Neural cell (in vitro differentiated cells): Measurements from ENCODE around the gene OR10G6. TPM values are rescaled to one million over a fixed set of nuclear protein-coding genes. Genes with fewer than 3 reads are reported as not detected.

ENCODE experiments used
- H2AFZ ChIP-seq: fragments of 200-600, 300-800 bp; sonication (generic), shearing (Covaris generic); 2 replicates; pipeline ENCODE4 v1.6.0; 2014; ENCODE audit warnings: low read depth, mild to moderate bottlenecking, antibody characterized with exemption, low read length, moderate library complexity
- H3F3A ChIP-seq: fragments of 200-600 bp; shearing (Covaris generic); 2 replicates; pipeline ENCODE4 v1.6.1; 2016; ENCODE audit warnings: mild to moderate bottlenecking, moderate library complexity, mixed read lengths, antibody characterized with exemption, low read length; ENCODE audit not compliant: insufficient read depth, poor library complexity, severe bottlenecking
- H3K27ac ChIP-seq: fragments of 200-600, 300-800 bp; sonication (generic), shearing (Covaris generic); 2 replicates; pipeline ENCODE4 v1.5.1; 2014; ENCODE audit warnings: mild to moderate bottlenecking, low read length, moderate library complexity
- H3K27me3 ChIP-seq: fragments of 300-800, 200-600 bp; sonication (generic), shearing (Covaris generic); 2 replicates; pipeline ENCODE4 v1.6.0; 2014; ENCODE audit warnings: mild to moderate bottlenecking, low read depth, low read length, moderate library complexity; ENCODE audit not compliant: insufficient read depth
- H3K36me3 ChIP-seq: fragments of 300-800, 200-600 bp; sonication (generic), shearing (Covaris generic); 2 replicates; pipeline ENCODE4 v1.5.1; 2014; ENCODE audit warnings: mild to moderate bottlenecking, antibody characterized with exemption, low read length, moderate library complexity; ENCODE audit not compliant: insufficient read depth
- H3K4me2 ChIP-seq: fragments of 300-800, 200-600 bp; sonication (generic), shearing (Covaris generic); 2 replicates; pipeline ENCODE4 v1.6.0; 2014; ENCODE audit warnings: mild to moderate bottlenecking, low read length
- H3K4me3 ChIP-seq: fragments of 300-800, 200-600 bp; sonication (generic), shearing (Covaris generic); 2 replicates; pipeline ENCODE4 v1.5.1; 2014; ENCODE audit warnings: mild to moderate bottlenecking, low read length, moderate library complexity
- H3K79me2 ChIP-seq: fragments of 200-600 bp; shearing (Covaris generic); replicated peaks from 2 replicates; pipeline ENCODE4 v1.6.0; 2014; ENCODE audit warnings: mild to moderate bottlenecking, low read length, moderate library complexity; ENCODE audit not compliant: insufficient read depth
- H3K9ac ChIP-seq: fragments of 300-800, 200-600 bp; sonication (generic), shearing (Covaris generic); 2 replicates; pipeline ENCODE4 v1.6.1; 2016; ENCODE audit warnings: mild to moderate bottlenecking, low read length, mixed read lengths
- H3K9me2 ChIP-seq: fragments of 200-600 bp; shearing (Covaris generic); 2 replicates; pipeline ENCODE4 v1.6.1; 2016; ENCODE audit warnings: mild to moderate bottlenecking, low read length, mixed read lengths; ENCODE audit not compliant: insufficient read depth
- H3K9me3 ChIP-seq: fragments of 200-600, 300-800 bp; sonication (generic), shearing (Covaris generic); 2 replicates; pipeline ENCODE4 v1.6.1; 2016; ENCODE audit warnings: mild to moderate bottlenecking, mixed run types, low read length, moderate library complexity, mixed read lengths
- H4K20me1 ChIP-seq: fragments of 200-600 bp; shearing (Covaris generic); 2 replicates; pipeline ENCODE4 v1.6.1; 2016; ENCODE audit warnings: mild to moderate bottlenecking, mixed run types; ENCODE audit not compliant: insufficient read depth
- CTCF ChIP-seq: fragments of 450-650 bp; IDR thresholded peaks from 2 replicates; pipeline ENCODE4 v1.5.1; 2014; ENCODE audit warnings: antibody characterized with exemption, mild to moderate bottlenecking, moderate library complexity; ENCODE audit not compliant: poor library complexity, severe bottlenecking
- EP300 ChIP-seq: fragments of 450-650 bp; conservative IDR thresholded peaks from 2 replicates; pipeline ENCODE4 v1.6.1; 2014; ENCODE audit warnings: antibody characterized with exemption, mild to moderate bottlenecking, moderate library complexity; ENCODE audit not compliant: poor library complexity, severe bottlenecking
- EZH2 ChIP-seq: fragments of 200-600, 300-800 bp; shearing (Covaris generic), sonication (generic); IDR thresholded peaks from 2 replicates; pipeline ENCODE4 v1.6.1; 2014; ENCODE audit warnings: antibody characterized with exemption, low read length, borderline replicate concordance, mild to moderate bottlenecking; ENCODE audit not compliant: insufficient read depth, poor library complexity, severe bottlenecking
- MXI1 ChIP-seq: fragments of 450-650 bp; conservative IDR thresholded peaks from 2 replicates; pipeline ENCODE4 v1.6.1; 2014; ENCODE audit warnings: antibody characterized with exemption, mild to moderate bottlenecking; ENCODE audit not compliant: poor library complexity, severe bottlenecking
- POLR2AphosphoS5 ChIP-seq: IDR thresholded peaks from 2 replicates; pipeline ENCODE4 v1.6.1; 2012
- RAD21 ChIP-seq: fragments of 450-650 bp; conservative IDR thresholded peaks from 2 replicates; pipeline ENCODE4 v1.6.1; 2014; ENCODE audit warnings: antibody characterized with exemption, mild to moderate bottlenecking, moderate library complexity
- REST ChIP-seq: IDR thresholded peaks from 2 replicates; pipeline ENCODE4 v1.6.1; 2012; ENCODE audit warnings: borderline replicate concordance
- SMC3 ChIP-seq: fragments of 450-650 bp; conservative IDR thresholded peaks from 2 replicates; pipeline ENCODE4 v1.6.1; 2014; ENCODE audit warnings: antibody characterized with exemption, mild to moderate bottlenecking, moderate library complexity; ENCODE audit not compliant: poor library complexity
- TAF1 ChIP-seq: IDR thresholded peaks from 2 replicates; pipeline ENCODE4 v1.6.1; 2012; ENCODE audit warnings: low read depth
- polyA plus RNA-seq: library from polyadenylated mRNA; depleted of rRNA; stranded (reverse); fragments of >200 nt; gene quantifications from 2 replicates; pipeline ENCODE4 v1.2.3, GENCODE V29; 2014

Gene OR10G6
- polyA plus RNA-seq, 1 donor from 2014 or later = not detected

- Histone ChIP-seq H3K4me2 (no peak overlapping the region), H3F3A (no peaks in the 10 kb centered on the region), H3K27me3 (no peaks in the 10 kb centered on the region), H3K9ac (no peak overlapping the region), H2AFZ (no peak overlapping the region), H3K9me3 (no peaks in the 10 kb centered on the region), H3K4me3 (no peak overlapping the region), H3K27ac (no peak overlapping the region), H4K20me1 (no peaks in the 10 kb centered on the region), H3K9me2 (no peaks in the 10 kb centered on the region), H3K79me2 (no peaks in the 10 kb centered on the region), H3K36me3 (no peaks in the 10 kb centered on the region)
- no peak for TF ChIP-seq RAD21
- TF ChIP-seq SMC3 = no peak
- no peak for TF ChIP-seq POLR2AphosphoS5
- no peak for TF ChIP-seq EP300
- TF ChIP-seq REST = no peak
- no peak for TF ChIP-seq MXI1
- no peak for TF ChIP-seq CTCF
- TF ChIP-seq EZH2 = no peak
- TF ChIP-seq TAF1 = no peak
Measured at GRCh38 chr11:123956752-123957151, 38.2 kb downstream of the OR10G6 start.

- H3K9me3 ChIP-seq = no peaks in the 10 kb centered on the region
- no peak overlapping the region for H3K4me2 ChIP-seq
- no peaks in the 10 kb centered on the region for H4K20me1 ChIP-seq
- H3F3A ChIP-seq = no peaks in the 10 kb centered on the region
- no peak overlapping the region for H2AFZ ChIP-seq
- H3K36me3 ChIP-seq = no peaks in the 10 kb centered on the region
- no peaks in the 10 kb centered on the region for H3K79me2 ChIP-seq
- H3K9ac ChIP-seq = no peak overlapping the region
- no peak overlapping the region for H3K4me3 ChIP-seq
- no peaks in the 10 kb centered on the region for H3K27me3 ChIP-seq
- H3K9me2 ChIP-seq = no peaks in the 10 kb centered on the region
- no peak overlapping the region for H3K27ac ChIP-seq
- no peak for TF ChIP-seq MXI1
- no peak for TF ChIP-seq SMC3
- no peak for TF ChIP-seq REST
- no peak for TF ChIP-seq EP300
- no peak for TF ChIP-seq EZH2
- TF ChIP-seq RAD21 = no peak
- TF ChIP-seq POLR2AphosphoS5 = no peak
- TF ChIP-seq TAF1 = no peak
- TF ChIP-seq CTCF = no peak
Measured at GRCh38 chr11:123945132-123945531, 49.8 kb downstream of the OR10G6 start.
